SJSA1 (cell line): ENCODE measurements around the gene POLR2J2. TPM values are rescaled to one million over a fixed set of nuclear protein-coding genes. Genes with fewer than 3 reads are reported as not detected.
A peak's percentile ranks its signal among the peaks of the same experiment; 100 is the strongest.
"Not testable (repeated sequence)": the region's sequence is repeated elsewhere in the genome, so short reads cannot be mapped to it uniquely, and the experiment has no call there.

Experiments
- DNase-seq, 2 experiments: peaks; one replicate each; pipeline ENCODE4 v3.0.0-alpha.2; 2015 to 2020; ENCODE audit warnings: low spot score in 2 of 2, low read depth in 1 of 2
- H3K27ac ChIP-seq: fragments of 250-450 bp; sonication (Bioruptor Pico); 2 replicates; pipeline ENCODE4 v1.5.1; 2020; ENCODE audit warnings: mild to moderate bottlenecking, moderate library complexity
- H3K27me3 ChIP-seq: fragments of 250-450 bp; sonication (Bioruptor Pico); replicated peaks from 2 replicates; pipeline ENCODE4 v1.5.1; 2020; ENCODE audit warnings: mild to moderate bottlenecking, moderate library complexity
- H3K36me3 ChIP-seq: fragments of 250-450 bp; sonication (Bioruptor Pico); 2 replicates; pipeline ENCODE4 v1.5.1; 2020; ENCODE audit warnings: mild to moderate bottlenecking
- H3K4me1 ChIP-seq: fragments of 250-450 bp; sonication (Bioruptor Pico); replicated peaks from 2 replicates; pipeline ENCODE4 v1.6.1; 2021; ENCODE audit warnings: mild to moderate bottlenecking
- H3K4me3 ChIP-seq: fragments of 250-450 bp; sonication (Bioruptor Pico); 2 replicates; pipeline ENCODE4 v1.5.1; 2020; ENCODE audit warnings: mild to moderate bottlenecking
- H3K9me3 ChIP-seq: fragments of 250-450 bp; sonication (Bioruptor Pico); replicated peaks from 2 replicates; pipeline ENCODE4 v1.5.1; 2020; ENCODE audit warnings: mild to moderate bottlenecking
- total RNA-seq: library from RNA; depleted of rRNA; stranded (reverse); fragments of >200 nt; shearing (Covaris generic); gene quantifications from 2 replicates; pipeline ENCODE4 v1.2.3, GENCODE V29; 2014; rRNA removed

The POLR2J2 gene
- total RNA-seq, result 1.3 and 1.4 TPM in 2 replicates

DNA sequence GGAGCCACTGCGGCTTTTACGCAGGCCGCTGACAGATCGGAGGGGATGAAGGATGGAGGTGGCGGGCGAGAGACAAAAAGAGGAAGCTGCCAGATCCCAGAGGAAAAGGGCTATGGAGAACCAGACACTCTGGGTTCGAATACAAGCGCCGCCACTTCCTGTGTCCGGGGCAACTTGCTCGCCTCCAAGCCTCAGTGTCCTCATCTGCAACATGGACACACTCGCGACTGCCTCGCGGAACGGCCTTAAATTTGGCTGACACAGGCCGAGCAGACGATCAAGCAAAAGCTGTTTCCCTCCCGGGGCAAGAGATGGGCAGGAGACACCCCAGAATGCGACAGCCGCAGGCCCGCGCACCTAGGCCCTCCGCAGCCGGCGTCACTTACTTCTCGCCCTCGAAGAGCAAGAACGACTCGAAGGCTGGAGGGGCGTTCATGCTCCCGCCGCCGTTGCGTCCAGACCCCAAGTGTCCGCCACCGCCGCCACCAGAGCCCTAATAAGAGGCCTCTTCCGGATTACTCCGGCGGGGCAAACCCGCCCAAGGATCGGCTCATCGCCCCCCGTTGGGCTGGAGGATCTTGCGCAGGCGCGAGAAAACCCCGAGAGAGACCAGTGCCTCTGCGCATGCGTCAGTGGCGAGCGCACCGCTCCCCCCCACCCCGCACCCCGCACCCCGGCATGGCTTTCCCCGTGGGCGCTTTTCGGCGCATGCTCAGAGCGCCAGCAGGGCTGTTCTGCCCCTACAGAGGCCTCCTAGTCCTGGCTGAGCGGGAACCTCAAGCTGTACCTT is at the start of gene POLR2J2:
POLR2J2 (minus strand) TSS at position 498 of the 790 bp plus-strand sequence; CDS start at position 436, 62 bp downstream.
- not testable (repeated sequence) for H3K9me3 ChIP-seq, H3K27ac ChIP-seq, H3K36me3 ChIP-seq, H3K4me1 ChIP-seq, H3K27me3 ChIP-seq, H3K4me3 ChIP-seq
- peak; percentile 61 to 77 for DNase-seq

DNA sequence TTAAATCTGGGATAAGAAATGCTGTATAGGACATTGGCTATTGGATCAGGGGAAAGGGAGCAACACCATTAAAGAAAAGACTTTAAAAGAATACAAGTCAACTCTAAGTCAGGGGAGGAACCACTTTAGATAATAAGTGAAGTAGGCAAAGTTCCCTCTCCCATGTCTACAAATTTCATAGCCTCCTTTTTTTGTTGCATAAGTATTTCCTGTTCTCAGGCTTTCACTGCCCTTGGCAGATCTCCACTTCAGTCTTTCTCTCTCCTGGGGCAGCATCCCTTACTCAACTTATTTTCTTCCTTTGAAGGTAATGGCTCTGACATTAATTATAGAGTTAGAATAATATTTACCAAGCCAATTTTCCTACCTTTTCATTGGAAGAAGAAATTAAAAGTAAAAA is 47.0 kb upstream of the POLR2J2 start:
- H3K9me3 ChIP-seq, H3K4me1 ChIP-seq, H3K27ac ChIP-seq, H3K4me3 ChIP-seq, H3K36me3 ChIP-seq, DNase-seq, H3K27me3 ChIP-seq: not testable (repeated sequence)

GRCh38 chr7:102715718-102716117 is 44.3 kb upstream of the POLR2J2 start:
- not testable (repeated sequence) for DNase-seq, H3K36me3 ChIP-seq, H3K27me3 ChIP-seq, H3K4me3 ChIP-seq, H3K9me3 ChIP-seq, H3K4me1 ChIP-seq, H3K27ac ChIP-seq

- H3K27ac ChIP-seq, H3K4me1 ChIP-seq, H3K36me3 ChIP-seq, DNase-seq, H3K9me3 ChIP-seq, H3K27me3 ChIP-seq, H3K4me3 ChIP-seq: not testable (repeated sequence)
Measured at GRCh38 chr7:102714774-102715522, 43.5 kb upstream of the POLR2J2 start.

- not testable (repeated sequence) for H3K9me3 ChIP-seq, H3K27ac ChIP-seq, H3K4me3 ChIP-seq, H3K27me3 ChIP-seq, DNase-seq, H3K4me1 ChIP-seq, H3K36me3 ChIP-seq
Measured at GRCh38 chr7:102713691-102714080, 42.2 kb upstream of the POLR2J2 start.

- H3K36me3 ChIP-seq, H3K27me3 ChIP-seq, H3K4me3 ChIP-seq, H3K4me1 ChIP-seq, H3K9me3 ChIP-seq, H3K27ac ChIP-seq: not testable (repeated sequence)
- peak in 1 of 2 experiments; percentile 29 for DNase-seq
Measured at GRCh38 chr7:102713011-102713690, 41.7 kb upstream of the POLR2J2 start.

- H3K9me3 ChIP-seq, H3K4me1 ChIP-seq, H3K27me3 ChIP-seq, H3K36me3 ChIP-seq, H3K4me3 ChIP-seq, DNase-seq, H3K27ac ChIP-seq: not testable (repeated sequence)
Measured at GRCh38 chr7:102698962-102699750, 27.7 kb upstream of the POLR2J2 start.

DNA sequence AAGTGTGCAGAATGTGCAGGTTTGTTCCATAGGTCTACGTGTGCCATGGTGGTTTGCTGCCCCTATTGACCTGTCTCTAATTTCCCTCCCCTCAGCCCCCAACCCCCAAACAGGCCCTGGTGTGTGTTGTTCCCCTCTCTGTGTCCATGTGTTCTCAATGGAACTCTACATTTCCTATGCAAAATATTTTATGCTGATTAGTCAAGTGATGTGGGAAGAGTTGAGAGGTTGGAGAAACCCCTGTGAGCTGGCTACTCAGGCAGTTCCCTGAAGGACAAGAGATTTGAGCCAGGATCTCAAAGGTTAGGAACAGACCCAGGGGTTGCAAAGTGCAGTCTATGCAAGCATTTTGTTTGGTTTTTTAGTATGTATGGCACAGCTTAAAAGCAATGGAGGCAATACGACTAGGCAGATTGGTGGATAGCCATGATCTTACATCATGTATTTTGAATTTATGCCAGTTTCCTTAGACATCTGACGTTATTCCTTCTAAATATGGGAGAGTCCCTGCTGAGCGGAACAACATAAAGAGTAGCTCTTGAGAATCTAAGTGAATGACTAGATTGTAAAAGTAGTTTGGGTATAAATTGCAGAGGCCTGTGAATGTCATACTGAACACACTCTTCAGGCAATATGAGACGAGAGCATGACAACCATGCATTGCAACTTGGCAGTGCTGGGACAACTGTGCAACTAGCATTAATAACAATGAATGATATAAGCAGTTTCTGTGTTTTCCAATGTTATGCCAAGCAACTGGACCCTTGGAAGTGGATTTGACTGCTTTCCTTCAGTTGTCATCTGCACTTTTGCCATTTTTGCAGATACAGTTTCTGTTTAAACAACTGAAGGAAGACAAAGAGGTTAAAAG is 26.4 kb upstream of the POLR2J2 start:
- H3K4me3 ChIP-seq, H3K9me3 ChIP-seq, H3K36me3 ChIP-seq, DNase-seq, H3K4me1 ChIP-seq, H3K27me3 ChIP-seq, H3K27ac ChIP-seq: not testable (repeated sequence)

GRCh38 chr7:102696009-102696408 is 24.5 kb upstream of the POLR2J2 start:
- H3K27ac ChIP-seq, H3K27me3 ChIP-seq, H3K36me3 ChIP-seq, H3K4me3 ChIP-seq, H3K9me3 ChIP-seq, DNase-seq, H3K4me1 ChIP-seq: not testable (repeated sequence)

GRCh38 chr7:102695033-102695552 is 23.6 kb upstream of the POLR2J2 start:
- not testable (repeated sequence) for H3K4me1 ChIP-seq, H3K27ac ChIP-seq, H3K4me3 ChIP-seq, DNase-seq, H3K36me3 ChIP-seq, H3K9me3 ChIP-seq, H3K27me3 ChIP-seq

- H3K27me3 ChIP-seq, DNase-seq, H3K4me1 ChIP-seq: not testable (repeated sequence)
Measured at GRCh38 chr7:102694008-102694407, 22.5 kb upstream of the POLR2J2 start.

GRCh38 chr7:102690602-102691001 is 19.1 kb upstream of the POLR2J2 start:
- H3K4me1 ChIP-seq, H3K27ac ChIP-seq, DNase-seq, H3K4me3 ChIP-seq, H3K36me3 ChIP-seq, H3K27me3 ChIP-seq, H3K9me3 ChIP-seq: not testable (repeated sequence)

More at GRCh38 chr7:102694008-102694407, 22.5 kb upstream of the POLR2J2 start:
- H3K9me3 ChIP-seq, H3K4me3 ChIP-seq, H3K36me3 ChIP-seq, H3K27ac ChIP-seq: not testable (repeated sequence)
